HL-60 (cell line): Measurements from ENCODE around the gene PAPOLB.

Experiments
- DNase-seq, 2 experiments: peaks; one replicate each; pipeline ENCODE4 v3.0.0-alpha.2; 2010 to 2020; ENCODE audit warnings: low read depth in 1 of 2, low spot score in 1 of 2
- H3K27ac ChIP-seq: fragments of 250-450 bp; sonication (Bioruptor Pico); replicated peaks from 2 replicates; pipeline ENCODE4 v1.5.1; 2020; ENCODE audit warnings: mild to moderate bottlenecking, moderate library complexity
- H3K27me3 ChIP-seq: fragments of 250-450 bp; sonication (Bioruptor Pico); 2 replicates; pipeline ENCODE4 v1.5.1; 2021; ENCODE audit warnings: mild to moderate bottlenecking, moderate library complexity; ENCODE audit not compliant: insufficient read depth, poor library complexity, severe bottlenecking
- H3K4me3 ChIP-seq: replicated peaks from 2 replicates; pipeline ENCODE4 v1.5.1; 2011; ENCODE audit warnings: mild to moderate bottlenecking, control low read depth, low read length; ENCODE audit not compliant: insufficient read depth
- GABPA ChIP-seq: IDR thresholded peaks from 2 replicates; pipeline ENCODE4 v1.6.1; 2012; ENCODE audit warnings: low read depth
- POLR2AphosphoS5 ChIP-seq: IDR thresholded peaks from 2 replicates; pipeline ENCODE4 v1.6.1; 2012; ENCODE audit warnings: low read depth
- SPI1 ChIP-seq: IDR thresholded peaks from 2 replicates; pipeline ENCODE4 v1.6.1; 2012; ENCODE audit warnings: low read depth, mild to moderate bottlenecking, borderline replicate concordance
- TF ChIP-seq, protein P1 (sequence below): IDR thresholded peaks from 2 replicates; pipeline ENCODE4 v1.6.1; 2012; ENCODE audit warnings: low read depth; ENCODE audit not compliant: insufficient replicate concordance
- TF ChIP-seq, protein P2 (sequence below): IDR thresholded peaks from one replicate; pipeline ENCODE4 v1.5.1; 2011; ENCODE audit warnings: low read length, control low read depth, inconsistent platforms; ENCODE audit not compliant: insufficient read depth

Gene PAPOLB

DNA sequence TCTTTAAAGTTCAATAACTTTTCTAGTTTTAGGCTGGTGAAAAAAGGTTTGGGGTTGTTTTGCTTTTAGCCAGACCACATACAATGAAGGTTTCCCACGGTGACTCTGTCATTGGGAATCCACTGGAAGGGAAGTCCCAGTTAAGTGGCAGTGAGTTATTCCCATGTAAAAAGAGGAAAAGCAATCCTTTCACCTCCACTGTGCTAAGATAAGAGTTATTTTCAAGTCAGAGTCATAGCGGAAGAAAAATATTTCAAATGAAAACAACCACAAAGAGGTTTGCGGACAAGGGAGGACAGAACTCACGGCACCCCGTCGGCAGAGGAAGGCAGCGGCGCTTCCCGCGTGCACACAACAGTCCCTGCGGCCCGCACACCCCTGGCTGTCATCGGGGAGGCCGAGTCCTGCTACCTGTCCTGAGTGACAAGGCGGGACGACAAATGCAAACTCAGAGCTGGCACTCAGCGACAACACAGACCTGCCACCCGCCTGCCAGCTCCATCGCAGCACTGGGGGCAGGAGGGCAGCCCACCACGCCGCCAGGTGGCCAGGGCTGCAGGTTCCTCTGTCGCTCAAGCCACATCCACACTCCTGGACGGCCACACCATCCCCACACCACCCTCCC is 9.3 kb upstream of the PAPOLB start:
- H3K27me3 ChIP-seq, result peaks cover 3% of the 10 kb centered on the region
- DNase-seq, result no peak
- H3K4me3 ChIP-seq, result no peak overlapping the region
- TF ChIP-seq, protein P1, sequence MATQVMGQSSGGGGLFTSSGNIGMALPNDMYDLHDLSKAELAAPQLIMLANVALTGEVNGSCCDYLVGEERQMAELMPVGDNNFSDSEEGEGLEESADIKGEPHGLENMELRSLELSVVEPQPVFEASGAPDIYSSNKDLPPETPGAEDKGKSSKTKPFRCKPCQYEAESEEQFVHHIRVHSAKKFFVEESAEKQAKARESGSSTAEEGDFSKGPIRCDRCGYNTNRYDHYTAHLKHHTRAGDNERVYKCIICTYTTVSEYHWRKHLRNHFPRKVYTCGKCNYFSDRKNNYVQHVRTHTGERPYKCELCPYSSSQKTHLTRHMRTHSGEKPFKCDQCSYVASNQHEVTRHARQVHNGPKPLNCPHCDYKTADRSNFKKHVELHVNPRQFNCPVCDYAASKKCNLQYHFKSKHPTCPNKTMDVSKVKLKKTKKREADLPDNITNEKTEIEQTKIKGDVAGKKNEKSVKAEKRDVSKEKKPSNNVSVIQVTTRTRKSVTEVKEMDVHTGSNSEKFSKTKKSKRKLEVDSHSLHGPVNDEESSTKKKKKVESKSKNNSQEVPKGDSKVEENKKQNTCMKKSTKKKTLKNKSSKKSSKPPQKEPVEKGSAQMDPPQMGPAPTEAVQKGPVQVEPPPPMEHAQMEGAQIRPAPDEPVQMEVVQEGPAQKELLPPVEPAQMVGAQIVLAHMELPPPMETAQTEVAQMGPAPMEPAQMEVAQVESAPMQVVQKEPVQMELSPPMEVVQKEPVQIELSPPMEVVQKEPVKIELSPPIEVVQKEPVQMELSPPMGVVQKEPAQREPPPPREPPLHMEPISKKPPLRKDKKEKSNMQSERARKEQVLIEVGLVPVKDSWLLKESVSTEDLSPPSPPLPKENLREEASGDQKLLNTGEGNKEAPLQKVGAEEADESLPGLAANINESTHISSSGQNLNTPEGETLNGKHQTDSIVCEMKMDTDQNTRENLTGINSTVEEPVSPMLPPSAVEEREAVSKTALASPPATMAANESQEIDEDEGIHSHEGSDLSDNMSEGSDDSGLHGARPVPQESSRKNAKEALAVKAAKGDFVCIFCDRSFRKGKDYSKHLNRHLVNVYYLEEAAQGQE, result no peak
- TF ChIP-seq POLR2AphosphoS5 (no peak), GABPA (no peak), SPI1 (no peak)
- TF ChIP-seq, protein P2, sequence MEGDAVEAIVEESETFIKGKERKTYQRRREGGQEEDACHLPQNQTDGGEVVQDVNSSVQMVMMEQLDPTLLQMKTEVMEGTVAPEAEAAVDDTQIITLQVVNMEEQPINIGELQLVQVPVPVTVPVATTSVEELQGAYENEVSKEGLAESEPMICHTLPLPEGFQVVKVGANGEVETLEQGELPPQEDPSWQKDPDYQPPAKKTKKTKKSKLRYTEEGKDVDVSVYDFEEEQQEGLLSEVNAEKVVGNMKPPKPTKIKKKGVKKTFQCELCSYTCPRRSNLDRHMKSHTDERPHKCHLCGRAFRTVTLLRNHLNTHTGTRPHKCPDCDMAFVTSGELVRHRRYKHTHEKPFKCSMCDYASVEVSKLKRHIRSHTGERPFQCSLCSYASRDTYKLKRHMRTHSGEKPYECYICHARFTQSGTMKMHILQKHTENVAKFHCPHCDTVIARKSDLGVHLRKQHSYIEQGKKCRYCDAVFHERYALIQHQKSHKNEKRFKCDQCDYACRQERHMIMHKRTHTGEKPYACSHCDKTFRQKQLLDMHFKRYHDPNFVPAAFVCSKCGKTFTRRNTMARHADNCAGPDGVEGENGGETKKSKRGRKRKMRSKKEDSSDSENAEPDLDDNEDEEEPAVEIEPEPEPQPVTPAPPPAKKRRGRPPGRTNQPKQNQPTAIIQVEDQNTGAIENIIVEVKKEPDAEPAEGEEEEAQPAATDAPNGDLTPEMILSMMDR, result no peak
- H3K27ac ChIP-seq, result no peak overlapping the region

DNA sequence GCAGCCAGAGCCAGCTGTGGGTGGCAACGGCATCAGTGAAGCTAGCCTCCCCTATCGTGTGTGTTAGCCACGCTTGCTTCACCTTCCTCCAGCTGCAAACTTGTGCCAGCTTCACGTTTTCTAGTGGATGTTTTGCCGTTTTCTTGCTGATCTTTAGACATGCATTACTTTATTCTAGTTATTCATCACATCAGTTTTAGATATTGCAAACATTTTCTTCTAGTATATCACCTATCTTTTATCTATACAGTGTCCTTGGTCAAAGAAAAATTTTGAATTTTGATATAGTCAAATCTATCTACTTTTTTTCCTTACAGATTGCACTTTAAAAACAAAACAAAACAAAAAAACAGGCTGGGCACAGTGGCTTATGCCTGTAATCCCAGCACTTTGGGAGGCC is 6.7 kb upstream of the PAPOLB start:
- peaks cover 3% of the 10 kb centered on the region for H3K27me3 ChIP-seq

DNA sequence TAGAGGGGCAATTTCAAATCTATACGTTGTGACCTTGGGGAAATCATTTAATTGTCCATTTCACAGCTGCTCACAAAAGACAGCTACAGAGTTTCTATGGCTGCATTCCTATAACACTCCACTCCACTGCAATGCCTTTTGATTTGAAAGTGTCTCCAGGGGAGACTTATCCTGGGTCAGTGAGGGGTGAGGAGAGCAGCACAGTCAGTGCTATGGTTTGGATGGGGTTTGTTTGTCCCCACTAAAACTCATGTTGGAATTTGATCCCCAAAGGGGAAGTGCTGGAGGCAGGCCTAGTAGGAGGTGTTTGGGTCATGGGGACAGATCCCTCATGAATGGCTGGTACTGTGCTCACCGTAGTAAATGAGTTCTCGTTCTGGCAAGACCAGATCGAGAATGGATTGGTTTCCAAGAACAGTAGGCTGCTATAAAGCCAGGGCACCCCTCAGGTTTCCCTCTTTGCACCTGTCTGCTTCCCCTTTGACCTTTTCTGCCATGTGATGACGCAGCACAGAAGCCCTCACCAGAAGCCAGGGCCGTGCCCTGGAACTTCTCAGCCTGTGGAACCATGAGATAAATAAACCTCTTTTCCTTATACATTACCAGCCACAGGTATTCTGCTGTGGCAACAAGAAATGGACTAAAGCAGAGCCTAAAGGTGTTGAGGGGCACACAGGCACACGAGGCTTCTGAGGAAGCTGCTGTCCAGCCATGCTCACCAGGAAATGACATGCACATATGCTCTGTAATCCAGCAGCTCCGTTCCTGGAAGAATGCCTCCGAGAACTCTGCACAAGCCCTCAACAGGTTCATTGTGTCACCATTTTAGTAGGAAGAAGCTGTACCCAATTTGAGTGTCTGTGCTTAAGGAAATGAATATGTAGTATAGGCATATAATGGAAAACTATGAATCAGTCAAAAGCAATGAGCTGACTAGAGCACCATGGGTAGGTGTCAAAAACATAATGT is 5.0 kb upstream of the PAPOLB start:
- Histone ChIP-seq H3K27ac (no peak overlapping the region), H3K4me3 (no peak overlapping the region), H3K27me3 (peaks cover 9% of the 10 kb centered on the region)
- no peak for DNase-seq
- TF ChIP-seq, protein P1, result no peak
- TF ChIP-seq POLR2AphosphoS5, result no peak
- no peak for TF ChIP-seq SPI1
- TF ChIP-seq, protein P2, result no peak
- TF ChIP-seq GABPA, result no peak

More for the DNA sequence above, 6.7 kb upstream of the PAPOLB start:
- DNase-seq, result no peak
- Histone ChIP-seq H3K27ac (no peak overlapping the region), H3K4me3 (no peak overlapping the region)
- TF ChIP-seq SPI1 (no peak), GABPA (no peak), POLR2AphosphoS5 (no peak)
- TF ChIP-seq, protein P1, result no peak
- TF ChIP-seq, protein P2, result no peak
